GM12864 (cell line): ENCODE data around the gene OPCML.

Source experiments
- DNase-seq: peaks from one replicate; pipeline ENCODE4 v3.0.0-alpha.2; 2011; ENCODE audit warnings: low read depth
- H3K4me3 ChIP-seq: 2 replicates; pipeline ENCODE4 v1.5.1; 2011; ENCODE audit warnings: mild to moderate bottlenecking, low read depth, low read length, control low read depth
- CTCF ChIP-seq: IDR thresholded peaks from 2 replicates; pipeline ENCODE4 v1.5.1; 2011; ENCODE audit warnings: low read depth, mild to moderate bottlenecking, moderate library complexity, low read length, control low read depth, inconsistent platforms; ENCODE audit errors: missing control alignments

Gene OPCML

DNA sequence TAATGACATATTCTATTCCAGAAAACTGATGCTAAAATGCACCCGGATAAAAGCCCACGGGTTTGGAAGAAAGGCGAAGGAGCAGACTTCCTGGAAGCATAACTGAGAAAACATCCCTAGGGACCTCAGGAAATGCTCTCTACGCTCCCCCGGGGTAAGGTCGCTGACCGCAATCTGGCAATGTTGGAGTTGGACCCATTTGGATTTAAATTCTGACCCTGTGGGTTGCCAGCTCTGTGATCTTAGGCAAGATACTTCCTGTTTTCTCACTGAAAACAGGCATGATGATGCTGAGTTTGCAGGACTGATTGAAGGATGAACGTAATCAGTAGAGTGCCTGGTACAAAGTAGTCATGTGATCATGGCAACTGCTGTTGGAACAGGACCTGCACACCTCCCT is 1107.9 kb downstream of the OPCML start:
- no peak for TF ChIP-seq CTCF
- DNase-seq: no peak
- no peak overlapping the region for H3K4me3 ChIP-seq

DNA sequence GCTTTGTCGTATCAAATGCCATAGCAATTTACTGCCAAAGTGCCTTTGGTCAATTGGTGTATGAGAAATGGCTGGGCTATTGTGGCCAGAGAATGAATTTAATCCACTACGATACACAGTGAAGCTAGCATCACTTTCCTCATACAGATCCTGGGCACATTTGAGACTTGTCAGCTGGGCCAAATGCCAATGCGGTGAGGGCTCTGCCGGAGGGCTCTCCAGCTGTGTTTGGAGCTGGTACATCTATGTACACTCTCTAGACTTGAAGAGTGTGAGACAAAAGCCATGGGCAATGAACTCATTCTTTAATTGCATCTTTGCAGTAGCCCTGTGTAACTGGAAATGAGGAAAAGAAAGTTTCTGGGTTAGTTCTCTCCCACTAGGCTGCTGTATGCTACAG is 1109.0 kb downstream of the OPCML start:
- TF ChIP-seq CTCF: no peak
- no peak overlapping the region for H3K4me3 ChIP-seq
- no peak for DNase-seq

DNA sequence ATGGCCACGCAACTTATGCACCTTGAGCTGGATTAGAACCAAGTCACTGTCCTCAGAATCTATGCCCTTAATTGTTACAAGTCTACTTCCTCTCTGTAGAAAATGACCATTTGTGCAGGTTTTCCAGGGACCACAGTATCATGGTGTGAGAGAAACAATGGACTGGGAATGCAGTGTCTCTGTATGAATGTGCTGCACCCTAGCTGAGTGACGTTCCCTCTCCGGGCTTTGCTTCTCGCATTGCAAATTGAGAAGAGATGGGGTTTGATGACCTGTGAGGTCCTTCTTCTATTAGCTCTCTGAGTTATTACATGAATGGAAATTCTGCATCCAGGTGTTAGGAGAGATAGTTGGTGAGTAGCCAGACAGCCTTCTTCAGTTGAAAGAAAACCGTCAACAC is 1109.6 kb downstream of the OPCML start:
- no peak overlapping the region for H3K4me3 ChIP-seq
- no peak for DNase-seq
- TF ChIP-seq CTCF: no peak

GRCh38 chr11:132421555-132421954 is 1110.7 kb downstream of the OPCML start:
- TF ChIP-seq CTCF: no peak
- H3K4me3 ChIP-seq: no peak overlapping the region
- DNase-seq: no peak

DNA sequence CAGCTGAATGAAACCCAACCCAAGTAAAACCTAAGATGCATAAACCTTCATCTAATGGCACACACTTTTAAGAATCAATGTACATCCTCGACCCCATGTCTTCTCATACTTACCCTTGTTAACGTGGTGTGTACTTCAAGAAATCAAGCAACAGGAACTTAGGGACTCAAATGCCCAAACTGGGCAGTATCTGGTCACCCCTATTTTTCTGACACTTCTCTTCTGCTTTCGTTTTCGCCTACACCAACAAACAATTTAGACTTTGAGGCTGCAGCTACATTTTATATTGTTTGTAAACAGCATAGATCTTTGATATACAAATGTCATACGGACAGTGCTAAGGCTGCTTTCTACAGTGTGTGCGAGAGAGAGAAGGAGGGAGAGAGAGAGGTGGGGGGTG is 1117.8 kb downstream of the OPCML start:
- no peak overlapping the region for H3K4me3 ChIP-seq
- no peak for TF ChIP-seq CTCF
- DNase-seq: no peak

DNA sequence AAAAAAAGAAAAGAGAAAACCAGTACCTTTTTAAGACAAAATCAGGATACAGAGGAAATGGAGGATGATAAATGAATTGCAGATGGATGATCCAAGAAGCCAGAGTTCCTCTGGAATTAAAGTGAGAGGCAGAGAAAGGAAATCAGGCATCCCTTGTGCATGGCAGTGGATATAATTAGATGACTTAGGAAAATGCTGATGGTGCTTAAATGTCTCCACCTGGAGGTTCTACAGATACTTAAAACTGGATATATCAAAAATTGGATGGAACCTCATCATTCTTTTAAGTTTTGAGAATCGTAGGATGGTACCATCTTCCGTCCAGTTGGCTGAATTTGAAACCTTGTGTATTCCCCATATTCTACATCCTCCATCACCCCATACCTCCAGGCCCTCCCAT is 1121.9 kb downstream of the OPCML start:
- no peak for TF ChIP-seq CTCF
- DNase-seq: no peak
- H3K4me3 ChIP-seq: no peak overlapping the region

GRCh38 chr11:132409573-132410355 is 1122.5 kb downstream of the OPCML start:
- DNase-seq: no peak
- H3K4me3 ChIP-seq: no peak overlapping the region
- TF ChIP-seq CTCF: no peak
